HG03025 (cell line): Measurements from ENCODE around the gene DHCR24.

Experiments used
- ATAC-seq: cut with Tn5 transposase; IDR thresholded peaks from one replicate; pipeline ENCODE4 v1.9.1; 2021; ENCODE audit warnings: mild to moderate bottlenecking, moderate library complexity; ENCODE audit not compliant: unreplicated experiment, low FRiP score

The DHCR24 gene

DNA sequence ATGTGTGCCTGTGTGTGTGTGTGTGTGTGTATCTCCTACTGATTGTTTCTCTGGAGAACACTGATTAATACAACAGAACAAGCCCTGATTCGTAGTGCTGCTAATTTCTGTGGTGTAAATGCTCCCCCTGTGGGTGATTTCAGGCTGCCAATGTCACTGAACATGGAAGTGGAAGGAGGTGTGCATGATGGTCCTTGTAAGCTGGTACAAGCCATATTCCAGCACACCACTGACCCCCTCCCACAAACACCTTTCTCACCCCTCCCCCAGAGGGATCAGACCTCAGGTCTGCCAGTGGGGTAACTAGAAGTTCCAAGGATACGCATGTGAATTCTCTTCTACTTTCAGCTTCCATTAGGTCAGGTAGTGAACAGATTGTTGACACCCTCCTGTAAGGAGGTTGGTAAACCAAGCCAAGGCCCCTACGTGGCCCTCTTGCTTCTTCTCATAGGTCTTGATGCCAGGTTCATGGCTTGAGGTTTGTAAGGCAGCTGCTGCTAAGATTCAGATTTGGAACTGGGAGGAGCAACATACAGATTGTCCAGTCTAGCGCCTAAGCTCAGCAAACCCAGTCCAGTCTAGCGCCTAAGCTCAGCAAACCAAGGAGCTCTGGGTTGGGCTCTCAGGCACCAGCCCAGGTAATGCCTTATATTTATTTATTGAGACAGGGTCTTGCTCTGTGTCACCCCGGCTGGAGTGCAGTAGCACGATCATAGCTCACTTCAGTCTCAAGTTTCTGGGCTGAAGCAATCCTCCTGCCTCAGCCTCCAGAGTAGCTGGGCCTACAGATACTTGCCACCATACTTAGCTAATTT is 38.7 kb downstream of the DHCR24 start:
- no peak for ATAC-seq

DNA sequence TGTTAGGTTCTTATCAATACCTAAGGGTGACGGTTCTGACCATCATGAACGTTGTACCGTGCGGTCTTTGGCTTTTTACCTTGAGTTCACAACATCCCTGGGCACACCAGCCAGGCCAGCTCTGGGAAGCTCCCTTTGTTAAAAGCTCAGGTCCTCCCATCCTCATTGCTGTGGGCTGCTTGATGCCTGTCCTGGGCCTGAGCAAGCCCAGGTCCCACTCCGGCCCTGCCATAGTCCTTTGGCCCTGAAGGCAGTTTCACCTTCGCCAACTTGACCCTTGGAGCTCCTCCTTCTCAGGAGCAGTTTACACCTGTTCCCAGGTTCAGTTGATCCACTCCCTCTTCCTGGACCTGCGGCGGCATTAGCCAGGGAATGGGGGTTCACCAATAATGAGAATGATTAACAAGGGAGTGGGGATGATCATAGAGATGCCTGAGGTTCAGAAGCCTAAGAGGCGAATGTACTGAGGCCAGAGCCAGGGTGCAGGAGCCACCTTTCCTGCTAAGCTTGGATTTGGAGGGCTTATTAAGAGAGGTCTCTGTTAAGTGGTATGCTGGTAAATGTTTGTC is 40.2 kb downstream of the DHCR24 start:
- ATAC-seq = no peak

DNA sequence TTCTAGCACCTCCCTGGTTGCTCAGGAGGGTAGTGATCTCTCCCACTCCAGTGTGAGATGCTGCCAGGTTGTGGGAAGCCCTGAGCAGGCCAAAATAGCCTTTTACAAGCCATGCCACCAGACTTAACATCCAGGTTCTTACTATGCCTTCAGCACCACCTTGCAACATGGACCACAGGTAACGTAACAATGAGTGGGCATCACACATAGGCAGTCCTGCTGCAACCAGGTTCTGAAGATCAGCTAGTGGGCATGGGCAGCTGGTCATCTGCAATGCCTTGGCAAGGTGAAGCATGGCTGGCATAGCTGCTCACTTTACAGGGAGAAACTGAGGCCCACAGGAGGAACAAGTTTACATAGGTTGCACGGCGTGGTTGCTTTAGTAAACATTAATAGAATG is 40.7 kb downstream of the DHCR24 start:
- ATAC-seq = no peak

DNA sequence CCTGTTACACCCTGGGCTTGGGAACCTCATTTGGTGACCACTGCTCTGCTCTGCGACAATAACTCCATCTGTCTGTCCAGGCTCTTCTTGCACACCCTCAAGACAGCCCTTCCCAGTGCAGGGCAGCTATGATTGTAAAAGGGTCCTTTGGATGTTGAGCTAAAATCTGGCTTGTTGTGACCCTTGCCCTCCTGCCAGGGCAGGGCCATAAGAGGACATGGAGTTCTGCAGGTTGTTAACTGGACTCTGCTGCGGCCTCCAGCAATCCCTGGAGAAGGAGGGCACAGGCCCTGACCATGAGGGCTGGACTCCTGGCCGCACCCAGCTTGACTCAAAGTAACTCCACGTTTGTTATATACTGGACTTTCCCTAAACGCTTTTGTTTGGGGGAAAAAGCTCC is 41.2 kb downstream of the DHCR24 start:
- ATAC-seq = no peak

DNA sequence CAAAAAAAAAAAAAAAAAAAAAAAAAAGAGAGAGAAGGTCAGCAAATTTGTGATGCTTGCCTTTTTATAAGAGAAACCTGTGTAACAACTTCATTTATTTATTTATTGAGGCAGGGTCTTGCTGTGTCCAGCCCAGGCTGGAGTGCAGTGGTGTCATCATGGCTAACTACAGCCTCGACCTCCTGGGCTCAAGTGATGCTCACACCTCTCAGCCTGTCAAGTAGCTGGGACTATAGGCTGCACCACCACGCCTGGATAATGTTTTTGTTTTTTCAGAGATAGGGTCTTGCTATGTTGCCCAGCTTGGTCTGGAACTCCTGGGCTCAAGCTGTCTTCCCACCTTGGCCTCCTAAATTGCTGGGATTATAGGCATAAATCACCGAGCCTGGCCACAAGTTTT is 42.4 kb downstream of the DHCR24 start:
- no peak for ATAC-seq

DNA sequence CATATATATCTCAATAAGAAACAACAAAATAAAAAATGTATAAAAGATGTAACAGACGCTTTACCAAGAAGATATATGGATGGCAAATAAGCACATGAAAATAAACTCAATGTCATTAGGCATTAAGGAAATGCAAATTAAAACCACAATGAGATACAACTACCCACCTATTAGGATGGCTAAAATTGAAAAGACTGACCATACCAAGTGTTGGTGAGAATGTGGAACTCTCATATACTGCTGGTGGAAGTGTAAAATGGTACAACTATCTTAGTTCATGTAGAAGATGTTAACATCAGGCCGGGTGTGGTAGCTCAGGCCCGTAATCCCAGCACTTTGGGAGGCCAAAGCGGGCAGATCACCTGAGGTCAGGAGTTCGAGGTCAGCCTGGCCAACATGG is 43.5 kb downstream of the DHCR24 start:
- no peak for ATAC-seq

DNA sequence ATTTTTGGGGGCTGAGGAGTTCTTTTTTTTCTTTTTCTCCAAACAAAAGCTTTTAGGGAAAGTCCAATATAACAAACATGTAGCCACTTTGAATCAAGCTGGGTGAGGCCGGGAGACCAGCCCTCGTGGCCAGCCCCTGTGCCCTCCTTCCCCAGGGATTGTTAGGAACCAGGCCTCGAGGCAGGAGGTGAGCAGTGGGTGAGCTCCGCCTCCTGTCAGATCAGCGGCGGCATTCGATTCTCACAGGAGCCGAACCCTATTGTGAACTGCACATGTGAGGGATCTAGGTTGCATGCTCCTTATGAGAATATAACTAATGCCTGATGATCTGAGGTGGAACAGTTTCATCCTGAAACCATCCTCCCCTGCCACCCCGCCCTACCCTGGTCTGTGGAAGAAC is 44.0 kb downstream of the DHCR24 start:
- ATAC-seq = no peak

DNA sequence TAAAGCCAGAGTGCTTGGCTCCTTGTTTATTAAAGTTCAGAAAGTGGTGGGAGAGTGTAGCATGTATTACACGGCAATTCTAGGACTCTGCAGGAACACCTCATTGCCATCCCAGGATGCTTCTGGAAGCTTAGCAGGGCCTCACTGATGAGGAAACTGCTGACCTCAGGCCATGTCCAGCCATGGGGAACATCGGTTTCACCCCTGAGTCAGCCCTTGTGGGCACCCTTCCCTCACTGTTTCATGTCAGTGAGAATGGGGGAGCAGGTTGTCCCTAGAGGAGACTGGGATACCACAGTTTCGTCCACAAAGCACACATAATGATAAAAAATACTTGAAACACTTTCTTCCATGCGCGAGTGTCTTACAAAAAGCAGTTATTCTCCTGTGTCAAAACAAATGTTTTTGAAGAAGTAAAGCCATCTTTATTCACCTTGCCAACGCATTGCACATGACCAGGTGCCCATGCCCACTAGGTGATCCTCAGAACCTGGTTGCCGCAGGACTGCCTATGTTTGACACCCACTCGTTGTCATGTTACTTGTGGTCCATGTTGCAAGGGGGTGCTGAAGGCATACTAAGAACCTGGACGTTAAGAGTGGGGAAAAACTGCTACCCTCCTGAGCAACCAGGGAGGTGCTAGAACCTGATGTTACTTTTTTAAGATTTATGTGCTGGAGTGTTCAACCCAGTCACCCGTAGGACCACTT is 44.6 kb downstream of the DHCR24 start:
- ATAC-seq = no peak

DNA sequence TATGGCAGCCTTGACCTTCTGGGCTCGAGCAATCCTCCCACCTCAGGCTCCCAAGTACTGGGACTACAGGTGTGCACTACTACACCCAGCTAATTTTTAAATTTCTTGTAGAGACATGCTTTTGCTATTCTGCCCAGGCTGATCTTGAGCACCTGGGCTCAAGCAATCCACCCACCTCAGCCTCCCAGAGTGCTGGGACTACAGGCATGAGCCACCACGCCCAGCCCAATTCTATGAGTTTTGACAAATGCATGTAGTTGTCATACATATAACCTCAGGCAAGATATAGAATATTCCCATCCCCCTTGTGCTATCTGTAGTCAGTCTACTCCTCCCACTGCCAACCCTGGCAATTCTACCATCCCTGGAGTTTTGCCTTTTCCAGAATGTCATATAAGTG is 47.2 kb downstream of the DHCR24 start:
- no peak for ATAC-seq

DNA sequence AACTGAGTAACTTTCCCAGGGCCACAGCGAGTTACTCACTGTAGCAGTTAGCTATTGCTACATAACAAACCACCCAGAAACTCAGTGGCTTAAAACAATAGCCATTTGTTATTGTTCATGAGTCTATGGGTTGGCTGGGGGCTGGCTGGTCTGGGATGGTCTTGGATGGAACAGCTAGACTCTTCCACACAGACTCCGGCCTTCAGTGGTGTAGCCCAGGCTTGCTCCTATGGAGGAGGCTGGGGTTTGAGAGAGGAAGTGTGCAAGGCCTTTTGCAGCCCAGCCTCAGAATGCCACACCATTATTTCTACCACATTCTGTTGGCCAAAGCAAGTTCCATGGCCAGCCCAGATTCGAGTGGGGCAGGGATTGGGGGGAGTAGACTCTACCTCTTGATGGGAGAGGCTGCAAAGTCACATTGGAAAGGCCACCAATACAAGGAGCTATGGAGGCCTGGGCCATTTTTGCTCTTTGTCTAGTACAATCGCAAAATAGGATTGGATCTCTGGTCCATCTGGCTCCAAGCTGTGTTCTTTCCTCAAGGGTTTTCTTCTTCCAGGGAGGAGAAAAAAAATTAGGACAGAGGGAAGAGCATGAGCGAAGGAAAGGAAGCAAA is 48.3 kb downstream of the DHCR24 start:
- no peak for ATAC-seq

DNA sequence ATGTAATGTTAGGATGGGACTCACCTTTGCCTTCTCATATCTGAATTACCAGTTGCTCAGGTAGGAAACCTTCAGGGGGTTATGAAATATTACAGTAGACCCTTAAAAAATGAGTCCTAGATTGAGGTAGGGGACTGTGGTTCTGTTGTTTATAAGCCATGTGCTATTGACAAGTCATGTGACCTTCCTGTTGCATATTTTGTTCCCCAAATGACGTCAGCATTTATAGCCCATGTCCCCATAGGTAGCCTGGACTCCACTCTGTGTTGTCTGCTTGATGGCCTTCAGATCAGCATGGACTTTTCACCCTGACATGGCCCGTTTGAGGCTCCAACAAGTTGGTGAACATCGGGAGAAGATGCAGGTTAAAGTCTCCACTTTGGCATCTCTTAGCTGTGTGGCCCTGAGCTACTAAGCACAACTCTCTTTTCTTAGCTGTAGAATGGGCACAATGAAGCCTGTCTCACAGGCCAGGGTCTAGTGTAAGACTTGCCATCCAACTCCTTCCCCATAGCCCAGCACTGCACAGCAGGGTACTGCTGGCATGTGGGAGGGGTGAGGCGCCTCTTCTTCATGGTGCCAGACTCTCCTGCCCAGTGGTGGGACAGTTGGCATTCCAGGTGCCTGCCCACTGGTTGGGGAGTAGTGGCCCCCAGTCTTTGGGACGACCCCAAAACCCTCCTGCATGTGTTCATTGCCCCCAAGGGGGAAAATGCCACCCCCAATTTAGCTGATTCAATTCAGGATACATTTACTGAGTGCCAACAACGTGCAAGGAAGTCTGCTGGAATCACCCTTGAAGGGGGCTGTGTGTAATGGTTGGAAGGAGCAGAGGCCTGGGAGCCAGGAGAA is 49.8 kb downstream of the DHCR24 start:
- no peak for ATAC-seq

DNA sequence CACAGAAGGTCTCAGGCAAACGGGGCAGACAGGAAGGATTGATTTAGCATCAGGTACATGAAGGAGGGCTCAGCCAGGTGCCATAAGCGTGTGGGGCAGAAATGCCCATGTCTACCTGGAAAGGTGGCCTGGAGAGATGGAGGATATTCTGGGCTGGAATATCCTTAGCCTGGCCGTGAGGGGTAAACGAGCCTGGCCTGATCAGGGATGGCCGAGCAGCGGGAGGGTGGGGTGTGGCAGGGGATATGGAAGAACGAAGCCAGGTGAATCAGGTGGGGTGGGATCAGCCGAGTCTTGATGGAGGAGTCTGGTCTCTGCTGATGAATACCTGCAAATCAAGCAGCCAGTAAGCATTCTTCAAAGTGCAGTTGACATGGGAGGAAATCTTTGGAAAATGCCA is 50.4 kb downstream of the DHCR24 start:
- ATAC-seq = no peak

DNA sequence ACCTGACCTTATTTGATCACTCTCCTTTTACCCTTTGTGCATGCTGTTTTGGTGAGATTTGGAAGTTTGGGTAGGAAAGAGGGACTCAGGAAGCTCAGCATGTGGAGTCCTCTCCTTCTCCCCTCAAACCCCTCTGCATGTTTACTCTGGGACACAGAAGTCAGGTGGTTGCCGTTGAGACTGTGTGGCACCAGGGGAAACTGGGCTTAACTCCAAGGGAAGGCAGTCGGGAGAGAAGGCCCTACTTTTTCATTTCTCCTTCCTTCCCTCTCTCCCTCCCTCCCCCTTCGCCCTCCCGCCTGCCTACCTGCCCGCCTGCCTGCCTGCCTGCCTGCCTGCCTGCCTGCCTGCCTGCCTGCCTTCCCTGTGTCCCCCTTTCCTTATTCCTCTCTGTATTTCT is 51.0 kb downstream of the DHCR24 start:
- no peak for ATAC-seq

DNA sequence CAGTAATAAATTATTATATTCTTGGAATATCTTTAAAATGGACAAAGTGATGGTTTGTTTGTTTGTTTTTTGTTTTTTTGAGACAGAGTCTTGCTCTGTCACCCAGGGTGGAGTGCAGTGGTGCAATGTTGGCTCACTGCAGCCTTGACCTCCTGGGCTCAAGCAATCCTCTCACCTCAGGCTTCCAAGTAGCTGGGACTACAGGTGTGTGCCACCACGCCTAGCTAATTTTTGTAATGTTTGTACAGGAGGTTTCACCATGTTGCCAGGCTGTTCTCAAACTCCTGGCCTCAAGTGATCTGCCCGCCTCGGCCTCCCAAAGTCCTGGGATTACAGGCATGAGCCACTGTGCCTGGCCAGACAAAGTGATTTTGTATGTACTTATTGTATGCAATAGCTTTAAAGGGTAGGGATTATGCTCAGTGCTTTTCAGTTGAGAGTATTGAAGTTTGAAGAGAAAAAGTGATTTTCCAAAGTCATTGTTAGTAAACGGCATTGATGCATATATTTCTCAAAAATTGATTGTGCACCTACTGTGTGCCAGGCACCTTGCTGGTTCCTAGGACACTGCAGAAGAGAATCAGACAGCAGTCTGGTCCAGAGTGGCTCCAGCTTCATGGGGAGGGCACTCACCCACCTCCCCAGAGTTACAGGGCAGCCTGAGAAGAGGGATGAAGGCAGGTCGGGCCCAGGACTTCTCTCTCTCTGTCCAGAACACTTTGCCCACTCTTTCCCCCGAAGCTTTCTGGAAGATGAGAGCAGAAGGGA is 51.7 kb downstream of the DHCR24 start:
- ATAC-seq = no peak

DNA sequence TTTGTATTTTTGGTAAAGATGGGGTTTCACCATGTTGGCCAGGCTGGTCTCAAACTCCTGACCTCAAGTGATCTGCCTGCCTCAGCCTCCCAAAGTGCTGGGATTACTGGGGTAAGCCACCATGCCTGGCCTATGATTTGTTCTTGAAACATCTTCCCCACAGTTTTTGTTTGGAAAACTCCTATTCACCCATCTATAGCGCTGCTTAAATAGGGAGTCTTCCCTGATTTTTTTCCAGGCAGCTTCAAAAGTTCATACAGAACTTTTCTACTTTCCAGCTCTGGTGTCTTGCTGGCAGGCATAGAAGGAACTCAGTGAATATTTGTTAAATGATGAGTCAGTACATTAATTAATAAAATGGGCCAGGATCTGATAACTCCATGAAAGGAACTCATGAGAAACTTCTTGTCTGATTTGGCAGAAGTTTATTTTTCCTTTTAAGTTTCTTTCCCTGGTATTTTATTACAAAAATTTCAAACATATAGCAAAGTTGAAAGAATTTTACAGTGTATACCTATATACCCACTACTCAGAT is 52.9 kb downstream of the DHCR24 start:
- no peak for ATAC-seq

DNA sequence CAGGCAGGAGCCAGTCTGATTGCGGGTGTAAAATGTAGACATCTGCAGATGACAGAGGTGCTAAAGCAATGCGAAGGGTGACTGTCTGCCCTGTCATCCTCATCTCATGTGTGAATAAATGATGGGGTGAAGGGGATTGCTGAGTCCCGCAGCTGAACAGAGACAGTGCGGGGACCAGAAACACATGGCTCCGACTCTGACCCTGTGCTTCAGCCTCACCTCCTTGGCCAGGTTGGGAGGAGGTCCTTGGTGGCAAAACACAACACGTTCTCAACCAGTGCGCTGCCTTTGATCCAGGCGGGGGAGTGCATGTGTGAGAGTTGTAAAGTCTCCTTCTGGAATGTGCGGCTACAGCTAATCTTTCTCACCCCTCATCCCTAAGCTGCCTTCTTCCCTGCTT is 53.9 kb downstream of the DHCR24 start:
- ATAC-seq = no peak

DNA sequence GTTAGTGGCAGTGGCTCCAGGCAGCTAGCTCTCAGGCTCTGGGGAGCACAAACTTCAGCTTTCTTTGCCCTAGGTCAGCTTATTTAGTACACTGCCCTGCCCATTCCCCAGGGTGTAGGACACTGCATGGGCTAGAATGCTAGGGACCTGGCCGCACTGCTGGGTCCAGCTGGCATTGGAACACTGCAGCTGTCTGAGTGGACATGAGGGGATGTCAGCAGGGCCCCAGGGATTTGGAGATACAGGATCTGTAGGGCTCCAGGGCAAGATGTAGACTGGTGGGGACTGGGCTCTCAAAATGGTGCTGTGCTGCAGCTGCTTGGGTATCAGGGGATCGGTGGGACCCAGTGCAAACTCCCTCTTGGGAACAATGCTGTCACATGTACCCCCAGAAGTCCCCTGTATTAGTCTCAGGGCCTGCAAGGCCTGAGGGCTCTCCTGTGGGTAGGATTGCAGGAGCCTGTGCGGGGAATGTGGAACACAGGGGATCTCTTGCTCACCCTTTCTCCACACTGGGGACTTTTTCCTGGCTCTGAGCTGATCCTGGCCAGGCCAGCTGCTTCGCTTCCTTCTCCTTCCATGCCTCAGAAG is 60.7 kb downstream of the DHCR24 start:
- ATAC-seq = no peak

DNA sequence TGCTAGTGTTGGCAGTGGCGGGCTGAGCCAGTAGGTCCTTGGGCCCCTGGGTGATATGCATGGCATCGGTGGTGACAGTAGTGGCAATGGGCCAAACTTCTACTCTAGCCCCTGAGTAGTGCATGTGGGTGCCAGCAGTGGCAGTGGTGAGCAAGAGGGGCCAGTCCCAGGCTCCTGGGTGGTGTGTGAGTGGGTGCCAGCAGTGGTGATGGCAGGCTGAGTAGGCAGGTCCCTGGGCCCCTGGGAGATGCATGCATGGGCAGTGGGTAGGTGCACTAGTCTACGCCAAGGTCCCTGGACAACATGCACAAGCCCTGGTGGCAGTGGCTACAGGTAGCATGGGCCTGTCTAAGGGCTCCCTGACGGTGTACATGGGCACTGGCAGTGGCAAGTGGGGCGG is 61.3 kb downstream of the DHCR24 start:
- ATAC-seq = no peak

DNA sequence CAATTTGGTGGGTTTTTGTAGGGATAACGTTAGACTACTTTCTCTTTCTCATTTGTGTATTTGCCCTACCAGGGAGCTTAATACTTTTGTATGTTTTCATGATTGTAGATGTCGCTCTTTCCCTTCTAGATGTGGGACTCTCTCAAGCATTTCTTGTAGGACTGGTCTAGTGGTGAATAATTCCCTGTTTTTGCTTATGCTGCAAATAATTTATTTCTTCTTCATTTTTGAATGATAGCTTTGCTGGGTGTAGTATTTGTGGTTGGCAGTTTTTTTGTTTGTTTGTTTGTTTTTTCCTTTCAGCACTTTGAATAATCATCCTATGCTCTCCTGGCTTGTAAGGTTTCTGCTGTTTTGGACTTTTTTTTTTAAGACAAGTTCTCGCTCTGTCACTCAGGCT is 63.3 kb downstream of the DHCR24 start:
- no peak for ATAC-seq
